H9 (cell line): ENCODE data around the gene ARHGEF35. TPM values are rescaled to one million over a fixed set of nuclear protein-coding genes. Genes with fewer than 3 reads are reported as not detected.
"Not testable (repeated sequence)": the region's sequence is repeated elsewhere in the genome, so short reads cannot be mapped to it uniquely, and the experiment has no call there.

Source experiments
- DNase-seq: peaks from one replicate; pipeline ENCODE4 v3.0.0-alpha.2; 2017
- H2AFZ ChIP-seq: one replicate; pipeline ENCODE4 v1.6.1; 2013; ENCODE audit warnings: mild to moderate bottlenecking, low read length, control low read depth, moderate library complexity
- H2AK5ac ChIP-seq: 2 replicates; pipeline ENCODE4 v1.6.1; 2013; ENCODE audit warnings: low read length, control low read depth, mixed read lengths; ENCODE audit not compliant: insufficient read length
- H2BK120ac ChIP-seq: one replicate; pipeline ENCODE4 v1.6.1; 2013; ENCODE audit warnings: low read depth, mild to moderate bottlenecking, low read length, control low read depth, inconsistent platforms; ENCODE audit not compliant: poor library complexity, severe bottlenecking
- H2BK12ac ChIP-seq: 2 replicates; pipeline ENCODE4 v1.6.1; 2013; ENCODE audit warnings: low read length, control low read depth, mixed read lengths, low read depth; ENCODE audit not compliant: insufficient read length
- H2BK15ac ChIP-seq: 2 replicates; pipeline ENCODE4 v1.6.1; 2013; ENCODE audit warnings: low read depth, low read length, control low read depth
- H2BK20ac ChIP-seq: one replicate; pipeline ENCODE4 v1.6.1; 2013; ENCODE audit warnings: low read depth, mild to moderate bottlenecking, low read length, control low read depth, inconsistent platforms; ENCODE audit not compliant: poor library complexity, severe bottlenecking
- H2BK5ac ChIP-seq: 2 replicates; pipeline ENCODE4 v1.6.1; 2013; ENCODE audit warnings: low read length, control low read depth, mixed read lengths; ENCODE audit not compliant: insufficient read length
- H3K14ac ChIP-seq: 2 replicates; pipeline ENCODE4 v1.6.1; 2013; ENCODE audit warnings: low read length, control low read depth; ENCODE audit not compliant: insufficient read depth
- H3K18ac ChIP-seq: 2 replicates; pipeline ENCODE4 v1.6.1; 2013; ENCODE audit warnings: low read depth, mild to moderate bottlenecking, mixed read lengths, low read length, control low read depth; ENCODE audit not compliant: insufficient read length
- H3K23ac ChIP-seq: 2 replicates; pipeline ENCODE4 v1.6.1; 2013; ENCODE audit warnings: low read length, control low read depth, mixed read lengths, low read depth; ENCODE audit not compliant: insufficient read length
- H3K23me2 ChIP-seq: 2 replicates; pipeline ENCODE4 v1.6.1; 2013; ENCODE audit warnings: low read depth, mild to moderate bottlenecking, mixed read lengths, low read length, control low read depth; ENCODE audit not compliant: insufficient read length, poor library complexity, severe bottlenecking
- H3K27ac ChIP-seq: 2 replicates; pipeline ENCODE4 v1.5.1; 2013; ENCODE audit warnings: low read length, control low read depth, mixed read lengths, low read depth; ENCODE audit not compliant: insufficient read length
- H3K27me3 ChIP-seq: 2 replicates; pipeline ENCODE4 v1.6.1; 2013; ENCODE audit warnings: low read length, control low read depth, inconsistent platforms; ENCODE audit not compliant: insufficient read depth
- H3K4ac ChIP-seq: 2 replicates; pipeline ENCODE4 v1.6.1; 2013; ENCODE audit warnings: low read depth, mild to moderate bottlenecking, control low read depth, inconsistent platforms, low read length, moderate library complexity
- H3K4me1 ChIP-seq: 2 replicates; pipeline ENCODE4 v1.6.1; 2013; ENCODE audit warnings: low read length, control low read depth, inconsistent platforms; ENCODE audit not compliant: insufficient read depth
- H3K4me2 ChIP-seq: 2 replicates; pipeline ENCODE4 v1.6.1; 2013; ENCODE audit warnings: low read length, control low read depth, mixed read lengths; ENCODE audit not compliant: insufficient read length, insufficient read depth
- H3K56ac ChIP-seq: 2 replicates; pipeline ENCODE4 v1.6.1; 2013; ENCODE audit warnings: low read depth, mild to moderate bottlenecking, mixed read lengths, low read length, control low read depth; ENCODE audit not compliant: insufficient read length
- H3K79me1 ChIP-seq: 2 replicates; pipeline ENCODE4 v1.6.1; 2013; ENCODE audit warnings: low read depth, mild to moderate bottlenecking, moderate library complexity, low read length, control low read depth, inconsistent platforms; ENCODE audit not compliant: insufficient read depth, poor library complexity, severe bottlenecking
- H3K79me2 ChIP-seq: 2 replicates; pipeline ENCODE4 v1.6.1; 2013; ENCODE audit warnings: low read length, control low read depth, inconsistent platforms; ENCODE audit not compliant: insufficient read depth
- H3K9ac ChIP-seq: 2 replicates; pipeline ENCODE4 v1.6.1; 2013; ENCODE audit warnings: low read length, control low read depth, mixed read lengths; ENCODE audit not compliant: insufficient read length; ENCODE audit errors: extremely low read depth
- H3K9me3 ChIP-seq: one replicate; pipeline ENCODE4 v1.6.1; 2013; ENCODE audit warnings: low read depth, low read length, inconsistent platforms; ENCODE audit not compliant: control insufficient read depth
- H3T11ph ChIP-seq: one replicate; pipeline ENCODE4 v1.6.1; 2013; ENCODE audit warnings: mild to moderate bottlenecking, low read length, control low read depth, inconsistent platforms
- H4K20me1 ChIP-seq: one replicate; pipeline ENCODE4 v1.6.1; 2013; ENCODE audit not compliant: control insufficient read depth, insufficient read length, insufficient read depth
- H4K5ac ChIP-seq: 2 replicates; pipeline ENCODE4 v1.6.1; 2013; ENCODE audit warnings: low read depth, mild to moderate bottlenecking, mixed read lengths, low read length, control low read depth; ENCODE audit not compliant: insufficient read length
- H4K8ac ChIP-seq: replicated peaks from 2 replicates; pipeline ENCODE4 v1.6.1; 2013; ENCODE audit warnings: low read length, control low read depth, mixed read lengths, low read depth; ENCODE audit not compliant: insufficient read length
- H4K91ac ChIP-seq: 2 replicates; pipeline ENCODE4 v1.6.1; 2013; ENCODE audit warnings: low read depth, mild to moderate bottlenecking, moderate library complexity, mixed read lengths, low read length, control low read depth; ENCODE audit not compliant: insufficient read length
- H3K27ac Mint-ChIP-seq, 3 experiments: 2 replicates in 2 of 3; 3 replicates in 1 of 3; pipeline ENCODE4 v1.8.0; 2020 to 2021; ENCODE audit warnings: mixed read lengths in 3 of 3, mild to moderate bottlenecking in 1 of 3, moderate library complexity in 1 of 3
- H3K27me3 Mint-ChIP-seq: 2 replicates; pipeline ENCODE4 v1.8.0; 2021; ENCODE audit warnings: low read depth, mild to moderate bottlenecking, moderate library complexity, mixed read lengths
- H3K36me3 Mint-ChIP-seq, 3 experiments: 2 replicates in 2 of 3; 3 replicates in 1 of 3; pipeline ENCODE4 v1.8.0; 2020 to 2021; ENCODE audit warnings: low read depth in 3 of 3, mixed read lengths in 3 of 3; ENCODE audit not compliant: insufficient read depth in 1 of 3
- H3K4me1 Mint-ChIP-seq, 2 experiments: 2 replicates each; pipeline ENCODE4 v1.8.0; 2020; ENCODE audit warnings: mixed read lengths in 2 of 2
- H3K4me3 Mint-ChIP-seq, 2 experiments: 2 replicates in 1 of 2; 3 replicates in 1 of 2; pipeline ENCODE4 v1.8.0; 2020 to 2021; ENCODE audit warnings: mild to moderate bottlenecking in 2 of 2, mixed read lengths in 2 of 2, moderate library complexity in 1 of 2
- H3K9me3 Mint-ChIP-seq, 2 experiments: 2 replicates in 1 of 2; 3 replicates in 1 of 2; pipeline ENCODE4 v1.8.0; 2020; ENCODE audit warnings: mild to moderate bottlenecking in 2 of 2, mixed read lengths in 2 of 2, moderate library complexity in 1 of 2
- CTCF ChIP-seq: fragments of 200-600 bp; sonication (generic); conservative IDR thresholded peaks from 3 replicates; pipeline ENCODE4 v1.8.0; 2021; ENCODE audit warnings: antibody characterized with exemption, mild to moderate bottlenecking
- WGBS: extraction: QIAGEN DNeasy Blood & Tissue Kit; methylation state at CpG from one replicate; pipeline ENCODE4 v1.1.7; 2013; ENCODE audit warnings: missing lambda C conversion rate, low lambda C conversion rate, mixed read lengths; ENCODE audit not compliant: insufficient read length; ENCODE audit errors: extremely low coverage; 5-methylcytosine and 5-hydroxymethylcytosine counted together
- total RNA-seq: library from RNA; stranded (reverse); gene quantifications from 2 replicates; pipeline ENCODE4 v1.2.1, GENCODE V29; 2021

ARHGEF35 gene
- total RNA-seq, 1 experiment from 2014 or later, result 18.6 TPM

- H2AFZ ChIP-seq, H3K23ac ChIP-seq, H3K9me3 Mint-ChIP-seq, H3K23me2 ChIP-seq, H2BK15ac ChIP-seq, H2BK5ac ChIP-seq, H2AK5ac ChIP-seq, H3K4me1 ChIP-seq, H4K20me1 ChIP-seq, H3K79me1 ChIP-seq, H3K18ac ChIP-seq, H4K91ac ChIP-seq, H3K56ac ChIP-seq, H3K4me2 ChIP-seq, H4K5ac ChIP-seq, H2BK12ac ChIP-seq, H3K4ac ChIP-seq, H2BK20ac ChIP-seq, H3K27ac ChIP-seq, H3K14ac ChIP-seq, H3T11ph ChIP-seq, H4K8ac ChIP-seq, H3K27me3 ChIP-seq, H3K4me3 Mint-ChIP-seq, H3K27ac Mint-ChIP-seq, H3K27me3 Mint-ChIP-seq, H3K4me1 Mint-ChIP-seq, H2BK120ac ChIP-seq, H3K9ac ChIP-seq, H3K9me3 ChIP-seq, H3K36me3 Mint-ChIP-seq, H3K79me2 ChIP-seq: not testable (repeated sequence)
- no CpG with 5 or more reads among the region's 10 CpGs for WGBS
- DNase-seq, result peak; percentile 54
- TF ChIP-seq CTCF, result peak; percentile 71
Observed at GRCh38 chr7:144178380-144179164, 17.1 kb downstream of the ARHGEF35 start.
